Mesenchymal stem cell (in vitro differentiated cells and primary cell): ENCODE data around the gene ELMO3.
A peak's percentile ranks its signal among the peaks of the same experiment; 100 is the strongest.

ENCODE experiments used
- DNase-seq: peaks from one replicate; pipeline ENCODE4 v3.0.0-alpha.2; 2013
- H2AFZ ChIP-seq: one replicate; pipeline ENCODE4 v1.6.1; 2013; ENCODE audit warnings: low read depth, mild to moderate bottlenecking, control low read depth, inconsistent platforms, low read length, moderate library complexity
- H2AK5ac ChIP-seq: 2 replicates; pipeline ENCODE4 v1.6.1; 2013; ENCODE audit warnings: low read length, moderate library complexity, mild to moderate bottlenecking, inconsistent platforms; ENCODE audit not compliant: severe bottlenecking
- H2BK120ac ChIP-seq: one replicate; pipeline ENCODE4 v1.6.1; 2013; ENCODE audit warnings: low read depth, mild to moderate bottlenecking, inconsistent platforms, low read length, moderate library complexity
- H2BK12ac ChIP-seq, 2 experiments: one replicate each; pipeline ENCODE4 v1.6.1; 2013; ENCODE audit warnings: inconsistent platforms in 2 of 2, low read length in 2 of 2, mild to moderate bottlenecking in 2 of 2, moderate library complexity in 2 of 2, control low read depth in 1 of 2
- H2BK15ac ChIP-seq: one replicate; pipeline ENCODE4 v1.6.1; 2013; ENCODE audit warnings: mild to moderate bottlenecking, low read depth, inconsistent platforms; ENCODE audit not compliant: poor library complexity, severe bottlenecking
- H2BK5ac ChIP-seq: 2 replicates; pipeline ENCODE4 v1.6.1; 2013; ENCODE audit warnings: low read depth, mild to moderate bottlenecking, low read length, control low read depth, inconsistent platforms; ENCODE audit not compliant: poor library complexity, severe bottlenecking
- H3K14ac ChIP-seq, 2 experiments: one replicate each; pipeline ENCODE4 v1.6.1; 2013; ENCODE audit warnings: inconsistent platforms in 2 of 2, low read length in 2 of 2, control low read depth in 1 of 2, mild to moderate bottlenecking in 1 of 2, moderate library complexity in 1 of 2
- H3K18ac ChIP-seq, 2 experiments: one replicate each; pipeline ENCODE4 v1.6.1; 2013; ENCODE audit warnings: inconsistent platforms in 2 of 2, low read length in 2 of 2, control low read depth in 1 of 2, low read depth in 1 of 2, mild to moderate bottlenecking in 1 of 2
- H3K23ac ChIP-seq, 2 experiments: one replicate each; pipeline ENCODE4 v1.6.1; 2013; ENCODE audit warnings: inconsistent platforms in 2 of 2, low read length in 2 of 2, mild to moderate bottlenecking in 2 of 2, moderate library complexity in 2 of 2, control low read depth in 1 of 2
- H3K27ac ChIP-seq: 2 replicates; pipeline ENCODE4 v1.5.1; 2013; ENCODE audit warnings: mild to moderate bottlenecking, moderate library complexity, low read length, control low read depth, inconsistent platforms; ENCODE audit not compliant: poor library complexity, severe bottlenecking
- H3K27me3 ChIP-seq, 2 experiments: 2 replicates each; pipeline versions ENCODE4 v1.6.1 to v1.7.0; 2013; ENCODE audit warnings: low read length in 2 of 2, mild to moderate bottlenecking in 2 of 2, moderate library complexity in 2 of 2, control low read depth in 1 of 2, inconsistent platforms in 1 of 2; ENCODE audit not compliant: control insufficient read depth in 1 of 2, insufficient read depth in 1 of 2
- H3K36me3 ChIP-seq, 2 experiments: 2 replicates each; pipeline versions ENCODE4 v1.6.1 to v1.7.0; 2013; ENCODE audit warnings: low read length in 2 of 2, control low read depth in 1 of 2, inconsistent platforms in 1 of 2, low read depth in 1 of 2, mild to moderate bottlenecking in 1 of 2; ENCODE audit not compliant: insufficient read depth in 2 of 2, control insufficient read depth in 1 of 2
- H3K4ac ChIP-seq, 2 experiments: one replicate each; pipeline ENCODE4 v1.6.1; 2013; ENCODE audit warnings: inconsistent platforms in 2 of 2, low read length in 2 of 2, mild to moderate bottlenecking in 2 of 2, moderate library complexity in 2 of 2, control low read depth in 1 of 2, low read depth in 1 of 2
- H3K4me1 ChIP-seq: 2 replicates; pipeline ENCODE4 v1.6.1; 2013; ENCODE audit warnings: low read depth, low read length, control low read depth; ENCODE audit not compliant: control insufficient read depth, insufficient read depth
- H3K4me2 ChIP-seq: 2 replicates; pipeline ENCODE4 v1.6.1; 2013; ENCODE audit warnings: low read length, mild to moderate bottlenecking, inconsistent platforms; ENCODE audit not compliant: poor library complexity, severe bottlenecking
- H3K4me3 ChIP-seq, 2 experiments: 2 replicates each; pipeline versions ENCODE4 v1.5.1 to v1.7.0; 2013; ENCODE audit warnings: low read length in 2 of 2, mild to moderate bottlenecking in 2 of 2, control low read depth in 1 of 2, low read depth in 1 of 2; ENCODE audit not compliant: insufficient read depth in 1 of 2
- H3K79me1 ChIP-seq: replicated peaks from 2 replicates; pipeline ENCODE4 v1.6.1; 2013; ENCODE audit warnings: mild to moderate bottlenecking, control low read depth, low read length, inconsistent platforms; ENCODE audit not compliant: poor library complexity, severe bottlenecking
- H3K9ac ChIP-seq: 2 replicates; pipeline ENCODE4 v1.7.0; 2013; ENCODE audit warnings: mild to moderate bottlenecking, low read length, moderate library complexity
- H3K9me3 ChIP-seq: 2 replicates; pipeline ENCODE4 v1.7.0; 2013; ENCODE audit warnings: mild to moderate bottlenecking, low read length; ENCODE audit not compliant: control insufficient read depth
- H4K8ac ChIP-seq: one replicate; pipeline ENCODE4 v1.6.1; 2013; ENCODE audit warnings: inconsistent platforms, mild to moderate bottlenecking, low read length, moderate library complexity
- H4K91ac ChIP-seq: one replicate; pipeline ENCODE4 v1.6.1; 2013; ENCODE audit warnings: mild to moderate bottlenecking, low read length, inconsistent platforms
- WGBS: methylation state at CpG from one replicate; pipeline ENCODE4 v1.1.7; 2013; ENCODE audit warnings: mixed read lengths; 5-methylcytosine and 5-hydroxymethylcytosine counted together

The ELMO3 gene

DNA sequence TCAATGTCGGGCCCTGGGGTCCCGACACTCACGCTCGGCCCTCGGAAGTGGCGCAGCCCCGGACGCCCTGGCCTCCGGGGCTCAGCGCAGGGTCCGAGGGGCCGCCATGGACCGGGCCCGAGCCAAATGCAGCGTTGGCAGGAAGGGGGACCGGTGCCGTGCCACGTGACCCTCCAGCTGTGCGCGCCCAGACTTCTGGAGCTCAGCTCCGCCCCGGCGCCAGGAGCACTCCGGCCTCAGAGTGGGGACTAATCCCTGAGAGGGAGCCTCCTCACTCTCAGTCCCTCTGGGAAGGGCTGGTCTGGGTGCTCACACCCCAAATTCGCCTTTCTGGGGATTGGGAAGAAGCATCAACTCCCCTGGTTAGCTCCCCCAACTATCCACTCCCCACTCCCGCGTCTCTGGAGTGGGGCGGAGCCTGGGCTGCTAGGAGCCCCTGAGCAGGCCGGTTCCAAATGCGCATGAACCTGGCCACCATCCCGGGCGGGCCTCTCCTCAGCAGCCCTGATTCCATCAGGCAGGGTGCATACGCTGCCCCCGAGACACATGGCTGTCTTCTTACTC, 48.0 kb upstream of the ELMO3 start, which contains the start of gene B3GNT9:
Gene B3GNT9 (minus strand): TSS at position 166 of the 564 bp plus-strand sequence. CDS start 513 bp downstream, outside the sequence.
- H3K79me1 ChIP-seq: peaks cover 13% of the 10 kb centered on the region
- H3K4ac ChIP-seq: peak within 1 kb of the TSS; percentile 88 to 91
- H4K8ac ChIP-seq: peak within 1 kb of the TSS; percentile 99
- peak within 1 kb of the TSS; percentile 82 for H3K4me2 ChIP-seq
- no peak within 1 kb of the TSS for H2BK5ac ChIP-seq
- H3K18ac ChIP-seq: peak within 1 kb of the TSS; percentile 72 to 98
- peak within 1 kb of the TSS; percentile 60 to 81 for H3K4me3 ChIP-seq
- no peak within 1 kb of the TSS for H3K27ac ChIP-seq
- H3K23ac ChIP-seq: peak within 1 kb of the TSS in 1 of 2 experiments; percentile 91
- 2% methylated on average over 34 of the region's 34 CpGs for WGBS
- H3K9ac ChIP-seq: peak within 1 kb of the TSS; percentile 94
- H2AK5ac ChIP-seq: peak within 1 kb of the TSS; percentile 66
- H3K14ac ChIP-seq: peak within 1 kb of the TSS in 1 of 2 experiments; percentile 69
- H2BK15ac ChIP-seq: peak within 1 kb of the TSS; percentile 71
- DNase-seq: peak; percentile 84
- peak within 1 kb of the TSS; percentile 25 to 39 for H2BK12ac ChIP-seq
- peak within 1 kb of the TSS; percentile 94 for H2BK120ac ChIP-seq
- peak within 1 kb of the TSS; percentile 16 for H2AFZ ChIP-seq
- H3K9me3 ChIP-seq: no peaks in the 10 kb centered on the region
- peaks cover 0 to 25% of the 10 kb centered on the region in 2 experiments for H3K27me3 ChIP-seq
- peaks cover 39 to 44% of the 10 kb centered on the region in 2 experiments for H3K36me3 ChIP-seq
- peak within 1 kb of the TSS; percentile 95 for H4K91ac ChIP-seq
- H3K4me1 ChIP-seq: peaks cover 38% of the 10 kb centered on the region

- no peak overlapping the region for H2AFZ ChIP-seq
- H3K36me3 ChIP-seq: peaks cover 33 to 37% of the 10 kb centered on the region in 2 experiments
- DNase-seq: peak; percentile 24
- H3K27ac ChIP-seq: no peak overlapping the region
- H3K4me3 ChIP-seq: peak overlapping the region in 1 of 2 experiments; percentile 81
- H3K79me1 ChIP-seq: peaks cover 16% of the 10 kb centered on the region
- peak overlapping the region in 1 of 2 experiments; percentile 16 for H2BK12ac ChIP-seq
- H3K27me3 ChIP-seq: peaks cover 0 to 32% of the 10 kb centered on the region in 2 experiments
- H4K8ac ChIP-seq: peak overlapping the region; percentile 89
- H3K4me2 ChIP-seq: no peak overlapping the region
- H3K4ac ChIP-seq: peak overlapping the region in 1 of 2 experiments; percentile 22
- H2BK5ac ChIP-seq: no peak overlapping the region
- peaks cover 44% of the 10 kb centered on the region for H3K4me1 ChIP-seq
- no peak overlapping the region for H3K23ac ChIP-seq
- H3K18ac ChIP-seq: peak overlapping the region in 1 of 2 experiments; percentile 72
- WGBS: 71% methylated on average over 8 of the region's 8 CpGs
- H3K9me3 ChIP-seq: no peaks in the 10 kb centered on the region
- H2BK15ac ChIP-seq: peak overlapping the region; percentile 6
- H4K91ac ChIP-seq: peak overlapping the region; percentile 95
- peak overlapping the region; percentile 94 for H3K9ac ChIP-seq
- peak overlapping the region; percentile 2 for H2BK120ac ChIP-seq
- H3K14ac ChIP-seq: peak overlapping the region in 1 of 2 experiments; percentile 30
- peak overlapping the region; percentile 66 for H2AK5ac ChIP-seq
Observed at GRCh38 chr16:67151431-67152097, 47.4 kb upstream of the ELMO3 start.

GRCh38 chr16:67154578-67155294, 44.2 kb upstream of the ELMO3 start:
- no peak overlapping the region for H3K4ac ChIP-seq
- H4K8ac ChIP-seq: peak overlapping the region; percentile 4
- H3K23ac ChIP-seq: no peak overlapping the region
- no peak overlapping the region for H2BK15ac ChIP-seq
- no peak overlapping the region for H4K91ac ChIP-seq
- peaks cover 3 to 7% of the 10 kb centered on the region in 2 experiments for H3K36me3 ChIP-seq
- H3K4me1 ChIP-seq: peaks cover 41% of the 10 kb centered on the region
- no peak overlapping the region for H2BK12ac ChIP-seq
- H3K27ac ChIP-seq: no peak overlapping the region
- no peak overlapping the region for H3K9ac ChIP-seq
- no peak for DNase-seq
- H3K4me3 ChIP-seq: no peak overlapping the region
- no peak overlapping the region for H2BK120ac ChIP-seq
- H3K27me3 ChIP-seq: peaks cover 0 to 40% of the 10 kb centered on the region in 2 experiments
- no peak overlapping the region for H2AFZ ChIP-seq
- peak overlapping the region; percentile 76 for H3K4me2 ChIP-seq
- H3K9me3 ChIP-seq: no peaks in the 10 kb centered on the region
- H3K79me1 ChIP-seq: peaks cover 13% of the 10 kb centered on the region
- H3K14ac ChIP-seq: peak overlapping the region in 1 of 2 experiments; percentile 71
- WGBS: 25% methylated on average over 39 of the region's 61 CpGs
- no peak overlapping the region for H2BK5ac ChIP-seq
- H2AK5ac ChIP-seq: no peak overlapping the region
- H3K18ac ChIP-seq: no peak overlapping the region
